Activated naive CD4-positive, alpha-beta T cell treated with anti-CD3 and anti-CD28 coated beads, Interleukin-2, amount 50 U/mL, for 24 hours (primary cell): ENCODE results near the gene BNC2.

ENCODE experiments used
- H3K27ac Mint-ChIP-seq: one replicate; pipeline ENCODE4 v1.8.0; 2021; ENCODE audit warnings: mild to moderate bottlenecking, mixed read lengths
- H3K27me3 Mint-ChIP-seq: one replicate; pipeline ENCODE4 v1.8.0; 2021; ENCODE audit warnings: mixed read lengths
- H3K36me3 Mint-ChIP-seq: one replicate; pipeline ENCODE4 v1.8.0; 2021; ENCODE audit warnings: mixed read lengths
- H3K4me1 Mint-ChIP-seq: one replicate; pipeline ENCODE4 v1.8.0; 2021; ENCODE audit warnings: mixed read lengths
- H3K4me3 Mint-ChIP-seq: one replicate; pipeline ENCODE4 v1.8.0; 2021; ENCODE audit warnings: mild to moderate bottlenecking, mixed read lengths
- H3K9me3 Mint-ChIP-seq: one replicate; pipeline ENCODE4 v1.8.0; 2021; ENCODE audit warnings: mixed read lengths

Gene BNC2

GRCh38 chr9:16619402-16619801 is 251.1 kb downstream of the BNC2 start:
- H3K27ac Mint-ChIP-seq: no peak overlapping the region
- H3K27me3 Mint-ChIP-seq: no peaks in the 10 kb centered on the region
- no peaks in the 10 kb centered on the region for H3K36me3 Mint-ChIP-seq
- H3K4me3 Mint-ChIP-seq: no peak overlapping the region
- H3K9me3 Mint-ChIP-seq: no peaks in the 10 kb centered on the region
- no peaks in the 10 kb centered on the region for H3K4me1 Mint-ChIP-seq

- Mint-ChIP-seq H3K27ac (no peak overlapping the region), H3K4me3 (no peak overlapping the region), H3K9me3 (no peaks in the 10 kb centered on the region), H3K4me1 (no peaks in the 10 kb centered on the region), H3K36me3 (no peaks in the 10 kb centered on the region), H3K27me3 (no peaks in the 10 kb centered on the region)
Measured at GRCh38 chr9:16618524-16618923, 251.9 kb downstream of the BNC2 start.

GRCh38 chr9:16616686-16617085 is 253.8 kb downstream of the BNC2 start:
- no peak overlapping the region for H3K4me3 Mint-ChIP-seq
- no peak overlapping the region for H3K27ac Mint-ChIP-seq
- no peaks in the 10 kb centered on the region for H3K27me3 Mint-ChIP-seq
- H3K36me3 Mint-ChIP-seq: no peaks in the 10 kb centered on the region
- H3K9me3 Mint-ChIP-seq: no peaks in the 10 kb centered on the region
- no peaks in the 10 kb centered on the region for H3K4me1 Mint-ChIP-seq

DNA sequence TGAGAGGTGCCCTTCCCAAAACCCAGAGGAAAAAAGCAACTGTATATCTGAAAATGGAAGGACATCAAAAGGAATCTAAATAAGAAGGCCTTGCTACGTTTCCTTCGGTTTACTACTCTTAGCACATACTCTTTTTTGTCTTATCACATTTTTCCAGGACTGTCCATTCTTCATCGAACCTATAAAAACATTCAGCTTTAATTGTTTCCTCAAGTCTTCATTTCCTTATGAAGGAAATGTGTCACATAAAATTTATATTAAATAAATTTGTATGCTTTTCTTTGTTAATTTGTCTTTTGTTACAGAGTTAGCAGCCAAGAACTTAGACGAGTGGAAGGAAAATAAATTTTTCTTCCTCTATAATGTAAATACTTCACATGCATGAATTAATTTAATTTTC is 255.0 kb downstream of the BNC2 start:
- Mint-ChIP-seq H3K36me3 (no peaks in the 10 kb centered on the region), H3K9me3 (no peaks in the 10 kb centered on the region), H3K27ac (no peak overlapping the region), H3K4me3 (no peak overlapping the region), H3K4me1 (no peaks in the 10 kb centered on the region), H3K27me3 (no peaks in the 10 kb centered on the region)

DNA sequence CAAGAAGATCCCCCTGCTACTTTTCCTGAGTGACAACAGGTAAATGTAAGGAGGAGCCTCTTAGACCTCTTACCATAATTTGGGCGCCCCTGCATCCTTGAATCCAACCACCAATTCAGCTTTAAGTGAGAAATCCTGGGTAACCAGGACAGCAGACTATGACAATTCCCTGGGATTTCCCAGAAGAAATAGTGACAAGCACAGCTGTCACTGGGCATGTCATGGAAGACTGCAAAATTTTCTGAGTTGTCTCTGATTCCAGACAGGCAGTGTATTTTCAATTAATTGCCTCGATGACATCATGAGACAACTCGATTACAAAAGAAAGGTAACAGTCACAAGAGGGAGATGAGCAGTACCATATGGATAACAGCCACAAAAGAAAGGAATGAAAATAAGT is 256.9 kb downstream of the BNC2 start:
- Mint-ChIP-seq H3K36me3 (no peaks in the 10 kb centered on the region), H3K4me3 (no peak overlapping the region), H3K4me1 (no peaks in the 10 kb centered on the region), H3K27me3 (no peaks in the 10 kb centered on the region), H3K9me3 (no peaks in the 10 kb centered on the region), H3K27ac (no peak overlapping the region)

GRCh38 chr9:16613051-16613450 is 257.4 kb downstream of the BNC2 start:
- Mint-ChIP-seq H3K4me3 (no peak overlapping the region), H3K27ac (no peak overlapping the region)

DNA sequence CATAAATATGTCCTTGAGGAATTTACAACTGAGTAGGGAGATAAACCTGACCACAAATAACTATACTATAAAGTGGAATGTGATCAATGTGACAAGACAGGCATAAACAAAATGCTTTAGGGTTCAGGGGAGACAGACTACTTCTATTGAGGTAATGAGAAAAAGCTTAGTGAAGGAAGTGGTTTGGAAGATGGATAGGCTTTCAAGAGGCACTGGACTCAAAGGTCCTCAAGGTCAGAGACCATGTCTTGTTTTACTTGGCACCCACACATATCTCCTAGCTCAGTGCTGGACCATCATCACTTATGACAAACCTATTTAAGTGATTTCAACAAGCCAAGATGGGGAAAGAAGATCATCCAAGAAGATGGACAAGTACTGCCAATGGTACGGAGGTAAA is 257.8 kb downstream of the BNC2 start:
- no peaks in the 10 kb centered on the region for H3K4me1 Mint-ChIP-seq
- no peaks in the 10 kb centered on the region for H3K9me3 Mint-ChIP-seq
- H3K4me3 Mint-ChIP-seq: no peak overlapping the region
- no peaks in the 10 kb centered on the region for H3K36me3 Mint-ChIP-seq
- no peaks in the 10 kb centered on the region for H3K27me3 Mint-ChIP-seq
- H3K27ac Mint-ChIP-seq: no peak overlapping the region

More at GRCh38 chr9:16613051-16613450, 257.4 kb downstream of the BNC2 start:
- no peaks in the 10 kb centered on the region for H3K4me1 Mint-ChIP-seq
- H3K9me3 Mint-ChIP-seq: no peaks in the 10 kb centered on the region
- no peaks in the 10 kb centered on the region for H3K36me3 Mint-ChIP-seq
- no peaks in the 10 kb centered on the region for H3K27me3 Mint-ChIP-seq

DNA sequence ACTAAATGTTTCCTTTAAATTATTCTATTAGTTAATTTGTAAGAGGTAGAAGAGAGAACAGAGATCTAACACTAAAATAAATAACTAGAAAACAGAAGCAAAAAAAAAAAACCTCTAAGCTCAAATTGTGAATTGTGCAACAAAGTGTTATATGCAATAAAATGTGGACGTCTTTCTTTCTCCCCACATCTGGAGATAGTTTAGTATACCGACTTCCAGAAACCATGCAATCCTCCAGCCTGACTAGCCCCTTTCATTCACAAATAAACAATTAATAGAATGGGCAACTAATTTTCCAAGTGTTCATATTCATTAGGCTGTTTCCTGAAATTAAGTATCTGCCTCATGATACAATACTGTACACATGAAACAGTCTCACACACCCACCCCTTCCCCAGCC is 258.5 kb downstream of the BNC2 start:
- no peaks in the 10 kb centered on the region for H3K36me3 Mint-ChIP-seq
- no peaks in the 10 kb centered on the region for H3K27me3 Mint-ChIP-seq
- no peaks in the 10 kb centered on the region for H3K4me1 Mint-ChIP-seq
- H3K4me3 Mint-ChIP-seq: no peak overlapping the region
- H3K9me3 Mint-ChIP-seq: no peaks in the 10 kb centered on the region
- H3K27ac Mint-ChIP-seq: no peak overlapping the region

GRCh38 chr9:16611001-16611400 is 259.5 kb downstream of the BNC2 start:
- no peak overlapping the region for H3K27ac Mint-ChIP-seq
- no peaks in the 10 kb centered on the region for H3K36me3 Mint-ChIP-seq
- no peaks in the 10 kb centered on the region for H3K27me3 Mint-ChIP-seq
- H3K4me1 Mint-ChIP-seq: no peaks in the 10 kb centered on the region
- no peaks in the 10 kb centered on the region for H3K9me3 Mint-ChIP-seq
- H3K4me3 Mint-ChIP-seq: no peak overlapping the region

- H3K9me3 Mint-ChIP-seq: no peaks in the 10 kb centered on the region
- H3K4me1 Mint-ChIP-seq: no peaks in the 10 kb centered on the region
- no peaks in the 10 kb centered on the region for H3K27me3 Mint-ChIP-seq
- no peak overlapping the region for H3K4me3 Mint-ChIP-seq
- H3K27ac Mint-ChIP-seq: no peak overlapping the region
- no peaks in the 10 kb centered on the region for H3K36me3 Mint-ChIP-seq
Measured at GRCh38 chr9:16610538-16610937, 259.9 kb downstream of the BNC2 start.

GRCh38 chr9:16608906-16609305 is 261.6 kb downstream of the BNC2 start:
- Mint-ChIP-seq H3K27me3 (no peaks in the 10 kb centered on the region), H3K36me3 (no peaks in the 10 kb centered on the region), H3K9me3 (no peaks in the 10 kb centered on the region), H3K4me1 (no peaks in the 10 kb centered on the region), H3K27ac (no peak overlapping the region), H3K4me3 (no peak overlapping the region)

GRCh38 chr9:16602494-16602893 is 268.0 kb downstream of the BNC2 start:
- H3K4me3 Mint-ChIP-seq: no peak overlapping the region
- H3K4me1 Mint-ChIP-seq: no peaks in the 10 kb centered on the region
- H3K27ac Mint-ChIP-seq: no peak overlapping the region
- no peaks in the 10 kb centered on the region for H3K36me3 Mint-ChIP-seq
- no peaks in the 10 kb centered on the region for H3K9me3 Mint-ChIP-seq
- H3K27me3 Mint-ChIP-seq: no peaks in the 10 kb centered on the region

DNA sequence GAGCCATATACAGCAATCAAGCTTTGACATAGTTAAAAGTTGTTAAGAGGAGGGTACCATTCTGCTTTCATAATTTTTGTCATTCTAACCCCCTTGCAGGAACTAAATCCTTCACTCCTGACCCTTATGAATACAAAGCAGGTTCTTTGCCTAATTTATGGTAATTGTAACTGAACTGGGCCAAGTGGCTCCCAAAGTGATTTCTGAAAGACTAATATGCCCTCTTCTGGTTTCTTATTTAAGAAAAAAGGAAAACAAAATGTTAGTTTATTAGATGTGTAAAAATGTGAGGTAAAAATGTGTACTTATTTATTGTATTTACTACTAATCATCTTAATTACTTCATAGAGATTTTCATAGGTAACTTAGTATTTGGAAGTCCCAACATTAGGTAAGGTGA is 268.5 kb downstream of the BNC2 start:
- no peaks in the 10 kb centered on the region for H3K27me3 Mint-ChIP-seq
- H3K4me1 Mint-ChIP-seq: no peaks in the 10 kb centered on the region
- no peak overlapping the region for H3K27ac Mint-ChIP-seq
- no peaks in the 10 kb centered on the region for H3K9me3 Mint-ChIP-seq
- H3K36me3 Mint-ChIP-seq: no peaks in the 10 kb centered on the region
- no peak overlapping the region for H3K4me3 Mint-ChIP-seq

GRCh38 chr9:16598316-16598715 is 272.2 kb downstream of the BNC2 start:
- Mint-ChIP-seq H3K27ac (no peak overlapping the region), H3K36me3 (no peaks in the 10 kb centered on the region), H3K4me1 (no peaks in the 10 kb centered on the region), H3K4me3 (no peak overlapping the region), H3K27me3 (no peaks in the 10 kb centered on the region), H3K9me3 (peaks cover 7% of the 10 kb centered on the region)

GRCh38 chr9:16597136-16597535 is 273.3 kb downstream of the BNC2 start:
- H3K36me3 Mint-ChIP-seq: no peaks in the 10 kb centered on the region
- no peak overlapping the region for H3K4me3 Mint-ChIP-seq
- H3K27ac Mint-ChIP-seq: no peak overlapping the region
- no peaks in the 10 kb centered on the region for H3K27me3 Mint-ChIP-seq
- no peaks in the 10 kb centered on the region for H3K4me1 Mint-ChIP-seq
- H3K9me3 Mint-ChIP-seq: peaks cover 7% of the 10 kb centered on the region

DNA sequence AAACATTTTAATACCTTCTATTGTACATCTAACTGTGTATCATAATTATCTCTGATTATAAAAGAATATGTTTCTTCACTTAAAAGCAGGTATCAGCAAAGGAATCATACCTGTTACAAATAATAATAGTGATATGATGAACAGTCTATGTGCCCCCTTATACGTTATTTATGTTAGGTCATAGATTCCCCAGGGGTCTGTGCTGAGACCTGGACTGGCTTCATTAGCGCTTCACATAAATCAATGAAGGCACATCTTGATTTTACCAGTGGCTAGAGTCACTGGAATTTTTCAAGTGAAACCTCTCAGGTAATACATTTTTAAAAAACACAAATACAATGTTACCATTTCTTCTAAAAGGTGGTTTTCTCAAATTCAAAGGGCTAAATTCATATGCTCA is 275.2 kb downstream of the BNC2 start:
- H3K4me3 Mint-ChIP-seq: no peak overlapping the region
- H3K9me3 Mint-ChIP-seq: peaks cover 7% of the 10 kb centered on the region
- no peak overlapping the region for H3K27ac Mint-ChIP-seq
- H3K27me3 Mint-ChIP-seq: no peaks in the 10 kb centered on the region
- H3K36me3 Mint-ChIP-seq: no peaks in the 10 kb centered on the region
- H3K4me1 Mint-ChIP-seq: no peaks in the 10 kb centered on the region

- no peaks in the 10 kb centered on the region for H3K36me3 Mint-ChIP-seq
- no peak overlapping the region for H3K27ac Mint-ChIP-seq
- no peaks in the 10 kb centered on the region for H3K27me3 Mint-ChIP-seq
- H3K9me3 Mint-ChIP-seq: peaks cover 7% of the 10 kb centered on the region
- H3K4me1 Mint-ChIP-seq: no peaks in the 10 kb centered on the region
- no peak overlapping the region for H3K4me3 Mint-ChIP-seq
Measured at GRCh38 chr9:16594787-16595186, 275.7 kb downstream of the BNC2 start.
